Measurements from ENCODE around the gene THSD7A. TPM values are rescaled to one million over a fixed set of nuclear protein-coding genes. Genes with fewer than 3 reads are reported as not detected.

The THSD7A gene
- total RNA-seq, 1 experiment from 2014 or later: 5.9 TPM

- no peak for TF ChIP-seq CTCF (IDR thresholded peaks at IDR 0.05; ENCODE audit: unreplicated experiment)
- Mint-ChIP-seq H3K4me1 (ENCODE audit: low read depth, unreplicated experiment) (no peaks in the 10 kb centered on the region), H3K27me3 (ENCODE audit: unreplicated experiment) (no peaks in the 10 kb centered on the region), H3K9me3 (ENCODE audit: low read depth, unreplicated experiment) (no peaks in the 10 kb centered on the region), H3K4me3 (ENCODE audit: low read depth, unreplicated experiment) (no peak overlapping the region), H3K36me3 (ENCODE audit: insufficient read depth, unreplicated experiment) (no peaks in the 10 kb centered on the region), H3K27ac (ENCODE audit: unreplicated experiment) (no peak overlapping the region)
- CTCF ChIA-PET: no interaction called here
- intact Hi-C loops (cut with micrococcal nuclease; ENCODE audit: unreplicated experiment): no loop called here
- BruUV-seq (replicated peaks): no TSS peak
- DNase-seq: no peak
Observed at GRCh38 chr7:11753433-11753832, 78.6 kb downstream of the THSD7A start.

GRCh38 chr7:11751807-11752389, 80.1 kb downstream of the THSD7A start:
- no TSS peak for BruUV-seq (replicated peaks)
- CTCF ChIA-PET: no interaction called here
- Mint-ChIP-seq H3K4me3 (ENCODE audit: low read depth, unreplicated experiment) (no peak overlapping the region), H3K27me3 (ENCODE audit: unreplicated experiment) (no peaks in the 10 kb centered on the region), H3K36me3 (ENCODE audit: insufficient read depth, unreplicated experiment) (no peaks in the 10 kb centered on the region), H3K9me3 (ENCODE audit: low read depth, unreplicated experiment) (no peaks in the 10 kb centered on the region), H3K27ac (ENCODE audit: unreplicated experiment) (no peak overlapping the region), H3K4me1 (ENCODE audit: low read depth, unreplicated experiment) (no peaks in the 10 kb centered on the region)
- TF ChIP-seq CTCF (IDR thresholded peaks at IDR 0.05; ENCODE audit: unreplicated experiment): no peak
- intact Hi-C loops (cut with micrococcal nuclease; ENCODE audit: unreplicated experiment): no loop called here
- no peak for DNase-seq

GRCh38 chr7:11751315-11751714, 80.7 kb downstream of the THSD7A start:
- H3K4me1 Mint-ChIP-seq (ENCODE audit: low read depth, unreplicated experiment): no peaks in the 10 kb centered on the region
- no TSS peak for BruUV-seq (replicated peaks)
- CTCF ChIA-PET: no interaction called here
- no peak for TF ChIP-seq CTCF (IDR thresholded peaks at IDR 0.05; ENCODE audit: unreplicated experiment)
- H3K36me3 Mint-ChIP-seq (ENCODE audit: insufficient read depth, unreplicated experiment): no peaks in the 10 kb centered on the region
- DNase-seq: no peak
- intact Hi-C loops (cut with micrococcal nuclease; ENCODE audit: unreplicated experiment): no loop called here
- H3K27me3 Mint-ChIP-seq (ENCODE audit: unreplicated experiment): no peaks in the 10 kb centered on the region
- no peaks in the 10 kb centered on the region for H3K9me3 Mint-ChIP-seq (ENCODE audit: low read depth, unreplicated experiment)
- H3K27ac Mint-ChIP-seq (ENCODE audit: unreplicated experiment): no peak overlapping the region
- H3K4me3 Mint-ChIP-seq (ENCODE audit: low read depth, unreplicated experiment): no peak overlapping the region

GRCh38 chr7:11750191-11750590, 81.8 kb downstream of the THSD7A start:
- no peak overlapping the region for H3K4me3 Mint-ChIP-seq (ENCODE audit: low read depth, unreplicated experiment)
- DNase-seq: no peak
- CTCF ChIA-PET: no interaction called here
- no peaks in the 10 kb centered on the region for H3K9me3 Mint-ChIP-seq (ENCODE audit: low read depth, unreplicated experiment)
- no peak for TF ChIP-seq CTCF (IDR thresholded peaks at IDR 0.05; ENCODE audit: unreplicated experiment)
- intact Hi-C loops (cut with micrococcal nuclease; ENCODE audit: unreplicated experiment): no loop called here
- H3K27me3 Mint-ChIP-seq (ENCODE audit: unreplicated experiment): no peaks in the 10 kb centered on the region
- no peak overlapping the region for H3K27ac Mint-ChIP-seq (ENCODE audit: unreplicated experiment)
- H3K4me1 Mint-ChIP-seq (ENCODE audit: low read depth, unreplicated experiment): no peaks in the 10 kb centered on the region
- H3K36me3 Mint-ChIP-seq (ENCODE audit: insufficient read depth, unreplicated experiment): no peaks in the 10 kb centered on the region
- BruUV-seq (replicated peaks): no TSS peak

All from Calu3 (cell line).